Ishikawa (cell line): Measurements from ENCODE around the gene ATF6.

ENCODE experiments used
- CREB1 ChIP-seq: IDR thresholded peaks from 2 replicates; pipeline ENCODE4 v1.6.1; 2012; ENCODE audit warnings: low read depth
- EGR1 ChIP-seq: IDR thresholded peaks from 2 replicates; pipeline ENCODE4 v1.6.1; 2012
- EP300 ChIP-seq: IDR thresholded peaks from 2 replicates; pipeline ENCODE4 v1.6.1; 2012; ENCODE audit warnings: borderline replicate concordance
- FOXM1 ChIP-seq: IDR thresholded peaks from 2 replicates; pipeline ENCODE4 v1.6.1; 2012; ENCODE audit warnings: low read depth, borderline replicate concordance
- TF ChIP-seq, protein P1 (sequence below): IDR thresholded peaks from 2 replicates; pipeline ENCODE4 v1.6.1; 2012; ENCODE audit warnings: low read depth, mild to moderate bottlenecking

- TF ChIP-seq CREB1 (no peak), EP300 (no peak), FOXM1 (no peak), EGR1 (no peak)
- TF ChIP-seq, protein P1, sequence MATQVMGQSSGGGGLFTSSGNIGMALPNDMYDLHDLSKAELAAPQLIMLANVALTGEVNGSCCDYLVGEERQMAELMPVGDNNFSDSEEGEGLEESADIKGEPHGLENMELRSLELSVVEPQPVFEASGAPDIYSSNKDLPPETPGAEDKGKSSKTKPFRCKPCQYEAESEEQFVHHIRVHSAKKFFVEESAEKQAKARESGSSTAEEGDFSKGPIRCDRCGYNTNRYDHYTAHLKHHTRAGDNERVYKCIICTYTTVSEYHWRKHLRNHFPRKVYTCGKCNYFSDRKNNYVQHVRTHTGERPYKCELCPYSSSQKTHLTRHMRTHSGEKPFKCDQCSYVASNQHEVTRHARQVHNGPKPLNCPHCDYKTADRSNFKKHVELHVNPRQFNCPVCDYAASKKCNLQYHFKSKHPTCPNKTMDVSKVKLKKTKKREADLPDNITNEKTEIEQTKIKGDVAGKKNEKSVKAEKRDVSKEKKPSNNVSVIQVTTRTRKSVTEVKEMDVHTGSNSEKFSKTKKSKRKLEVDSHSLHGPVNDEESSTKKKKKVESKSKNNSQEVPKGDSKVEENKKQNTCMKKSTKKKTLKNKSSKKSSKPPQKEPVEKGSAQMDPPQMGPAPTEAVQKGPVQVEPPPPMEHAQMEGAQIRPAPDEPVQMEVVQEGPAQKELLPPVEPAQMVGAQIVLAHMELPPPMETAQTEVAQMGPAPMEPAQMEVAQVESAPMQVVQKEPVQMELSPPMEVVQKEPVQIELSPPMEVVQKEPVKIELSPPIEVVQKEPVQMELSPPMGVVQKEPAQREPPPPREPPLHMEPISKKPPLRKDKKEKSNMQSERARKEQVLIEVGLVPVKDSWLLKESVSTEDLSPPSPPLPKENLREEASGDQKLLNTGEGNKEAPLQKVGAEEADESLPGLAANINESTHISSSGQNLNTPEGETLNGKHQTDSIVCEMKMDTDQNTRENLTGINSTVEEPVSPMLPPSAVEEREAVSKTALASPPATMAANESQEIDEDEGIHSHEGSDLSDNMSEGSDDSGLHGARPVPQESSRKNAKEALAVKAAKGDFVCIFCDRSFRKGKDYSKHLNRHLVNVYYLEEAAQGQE: no peak
Observed at GRCh38 chr1:161855260-161855659, 89.1 kb downstream of the ATF6 start.
